Trophoblast cell (in vitro differentiated cells and primary cell): ENCODE data around the gene RAN. TPM values are rescaled to one million over a fixed set of nuclear protein-coding genes. Genes with fewer than 3 reads are reported as not detected.

Source experiments
- DNase-seq, 2 donors: peaks; one replicate each; pipeline ENCODE4 v3.0.0-alpha.2; 2016
- H2AFZ ChIP-seq: 2 replicates; pipeline ENCODE4 v1.6.1; 2013; ENCODE audit warnings: low read length, moderate library complexity, mild to moderate bottlenecking; ENCODE audit not compliant: insufficient read depth, poor library complexity
- H2AK5ac ChIP-seq: 2 replicates; pipeline ENCODE4 v1.6.1; 2013; ENCODE audit warnings: mild to moderate bottlenecking, low read length
- H2BK120ac ChIP-seq: 2 replicates; pipeline ENCODE4 v1.6.1; 2013; ENCODE audit warnings: low read length, mild to moderate bottlenecking, moderate library complexity; ENCODE audit not compliant: insufficient read depth, poor library complexity
- H2BK12ac ChIP-seq: 2 replicates; pipeline ENCODE4 v1.6.1; 2013; ENCODE audit warnings: mild to moderate bottlenecking, low read length, moderate library complexity
- H2BK5ac ChIP-seq: 2 replicates; pipeline ENCODE4 v1.6.1; 2013; ENCODE audit warnings: low read length, low read depth, moderate library complexity, mild to moderate bottlenecking; ENCODE audit not compliant: poor library complexity
- H3K14ac ChIP-seq: 2 replicates; pipeline ENCODE4 v1.6.1; 2013; ENCODE audit warnings: mild to moderate bottlenecking, low read length
- H3K18ac ChIP-seq: 2 replicates; pipeline ENCODE4 v1.6.1; 2013; ENCODE audit warnings: mild to moderate bottlenecking, low read length
- H3K23ac ChIP-seq: 2 replicates; pipeline ENCODE4 v1.6.1; 2013; ENCODE audit warnings: low read length
- H3K27ac ChIP-seq: 2 replicates; pipeline ENCODE4 v1.5.1; 2013; ENCODE audit warnings: low read depth, mild to moderate bottlenecking, inconsistent platforms, low read length, moderate library complexity
- H3K27me3 ChIP-seq: 2 replicates; pipeline ENCODE4 v1.6.1; 2013; ENCODE audit warnings: inconsistent platforms, mild to moderate bottlenecking, low read length, moderate library complexity; ENCODE audit not compliant: insufficient read depth
- H3K36me3 ChIP-seq, 2 experiments: 1 replicate in 1 of 2; 2 replicates in 1 of 2; pipeline ENCODE4 v1.6.1; 2013; ENCODE audit warnings: low read length in 2 of 2, mild to moderate bottlenecking in 2 of 2, moderate library complexity in 1 of 2; ENCODE audit not compliant: insufficient read depth in 2 of 2, control insufficient read depth in 1 of 2
- H3K4ac ChIP-seq: 2 replicates; pipeline ENCODE4 v1.6.1; 2013; ENCODE audit warnings: low read depth, mild to moderate bottlenecking, low read length, moderate library complexity
- H3K4me1 ChIP-seq, 2 experiments: 1 replicate in 1 of 2; 2 replicates in 1 of 2; pipeline ENCODE4 v1.6.1; 2013; ENCODE audit warnings: low read length in 2 of 2, mild to moderate bottlenecking in 2 of 2, moderate library complexity in 1 of 2; ENCODE audit not compliant: insufficient read depth in 2 of 2, control insufficient read depth in 1 of 2
- H3K4me2 ChIP-seq: 2 replicates; pipeline ENCODE4 v1.6.1; 2013; ENCODE audit warnings: inconsistent platforms, mild to moderate bottlenecking, low read length, moderate library complexity
- H3K4me3 ChIP-seq: 2 replicates; pipeline ENCODE4 v1.5.1; 2013; ENCODE audit warnings: mild to moderate bottlenecking, low read depth, low read length, inconsistent platforms
- H3K79me1 ChIP-seq: one replicate; pipeline ENCODE4 v1.6.1; 2013; ENCODE audit warnings: low read length
- H3K79me2 ChIP-seq: 2 replicates; pipeline ENCODE4 v1.6.1; 2013; ENCODE audit warnings: low read length, mild to moderate bottlenecking; ENCODE audit not compliant: control insufficient read depth, insufficient read depth, poor library complexity
- H3K9ac ChIP-seq: 2 replicates; pipeline ENCODE4 v1.6.1; 2013; ENCODE audit warnings: mild to moderate bottlenecking, low read length
- H3K9me3 ChIP-seq: 2 replicates; pipeline ENCODE4 v1.6.1; 2013; ENCODE audit warnings: low read depth, mild to moderate bottlenecking, control low read depth, inconsistent platforms, low read length; ENCODE audit not compliant: insufficient read depth
- H4K12ac ChIP-seq: 2 replicates; pipeline ENCODE4 v1.6.1; 2013; ENCODE audit warnings: low read depth, mild to moderate bottlenecking, low read length, moderate library complexity
- H4K8ac ChIP-seq: 2 replicates; pipeline ENCODE4 v1.6.1; 2013; ENCODE audit warnings: low read depth, mild to moderate bottlenecking, low read length, moderate library complexity
- H4K91ac ChIP-seq: one replicate; pipeline ENCODE4 v1.6.1; 2013; ENCODE audit warnings: low read depth, mild to moderate bottlenecking, low read length, moderate library complexity
- WGBS: extraction: QIAGEN DNeasy Blood & Tissue Kit; methylation state at CpG from one replicate; pipeline ENCODE4 v1.1.7; 2013; ENCODE audit warnings: missing lambda C conversion rate; ENCODE audit not compliant: insufficient read length, insufficient coverage; ENCODE audit errors: extremely low coverage; 5-methylcytosine and 5-hydroxymethylcytosine counted together
- polyA plus RNA-seq: library from polyadenylated mRNA; stranded (reverse); fragments of 200-250 nt; gene quantifications from 2 replicates; pipeline ENCODE4 v1.2.3, GENCODE V29; 2013

Gene RAN
- 542 and 555 TPM in 2 replicates for polyA plus RNA-seq

DNA sequence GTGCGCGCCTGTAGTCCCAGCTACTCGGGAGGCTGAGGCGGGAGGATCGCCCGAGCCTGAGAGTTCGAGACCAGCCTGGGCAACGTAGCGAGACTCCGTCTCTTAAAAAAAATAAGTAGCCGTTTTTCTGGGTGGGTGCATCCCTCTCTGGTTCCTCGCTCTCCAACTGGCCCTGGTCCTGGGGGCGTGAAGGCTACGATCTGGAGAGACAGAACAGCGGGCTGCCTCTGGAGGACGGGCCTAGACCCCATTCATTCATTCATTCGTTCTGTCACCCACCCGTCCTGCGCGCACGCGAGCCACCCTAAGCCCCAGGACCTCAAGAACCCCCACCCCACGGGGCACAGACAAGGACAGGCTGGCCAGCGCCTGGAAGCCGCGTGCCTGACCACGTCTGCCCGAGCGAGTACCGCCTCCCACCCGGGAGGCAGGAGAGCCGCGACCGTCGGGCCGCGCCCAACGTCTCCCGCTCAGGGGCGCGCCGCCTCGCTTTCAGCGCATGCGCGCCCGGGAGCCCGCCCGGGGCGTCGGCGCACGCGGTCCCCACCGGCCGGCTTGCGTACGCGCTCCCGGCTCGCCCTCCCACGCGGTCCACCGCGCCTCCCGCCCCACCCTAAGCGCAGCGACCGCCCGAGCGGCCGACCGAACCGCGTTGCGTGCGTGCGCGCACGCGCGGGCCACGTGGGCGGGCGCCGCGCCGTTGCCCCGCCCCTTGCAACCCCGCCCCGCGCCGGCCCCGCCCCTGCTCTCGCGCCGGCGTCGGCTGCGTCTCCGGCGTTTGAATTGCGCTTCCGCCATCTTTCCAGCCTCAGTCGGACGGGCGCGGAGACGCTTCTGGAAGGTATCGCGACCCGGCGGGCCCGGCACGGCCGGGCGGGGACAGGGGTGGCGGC, at the start of gene RAN:
TSS of gene RAN (plus strand) at position 781 of the 893 bp plus-strand sequence. CDS start 528 bp downstream, outside the sequence.
- Histone ChIP-seq H3K4me1 (peaks cover 4 to 7% of the 10 kb centered on the region in 2 experiments), H3K79me1 (peaks cover 15% of the 10 kb centered on the region), H2BK12ac (peak within 1 kb of the TSS; percentile 91), H2AK5ac (peak within 1 kb of the TSS; percentile 85), H3K27me3 (no peaks in the 10 kb centered on the region), H3K27ac (peak within 1 kb of the TSS; percentile 88), H3K36me3 (peaks cover 17 to 23% of the 10 kb centered on the region in 2 experiments), H3K4ac (peak within 1 kb of the TSS; percentile 99), H3K18ac (peak within 1 kb of the TSS; percentile 100), H3K9ac (peak within 1 kb of the TSS; percentile 96), H2BK120ac (peak within 1 kb of the TSS; percentile 99), H4K91ac (peak within 1 kb of the TSS; percentile 99), H4K8ac (peak within 1 kb of the TSS; percentile 100), H3K79me2 (peaks cover 12% of the 10 kb centered on the region), H2BK5ac (peak within 1 kb of the TSS; percentile 96), H3K9me3 (no peaks in the 10 kb centered on the region), H2AFZ (peak within 1 kb of the TSS; percentile 100), H3K4me2 (peak within 1 kb of the TSS; percentile 77), H3K4me3 (peak within 1 kb of the TSS; percentile 88), H3K14ac (peak within 1 kb of the TSS; percentile 99), H3K23ac (no peak within 1 kb of the TSS), H4K12ac (peak within 1 kb of the TSS; percentile 100)
- WGBS = no CpG with 5 or more reads among the region's 118 CpGs
- peak; percentile 83 to 94 for DNase-seq

- Histone ChIP-seq H3K79me2 (no peaks in the 10 kb centered on the region), H2BK12ac (no peak overlapping the region), H3K9ac (no peak overlapping the region), H3K27me3 (no peaks in the 10 kb centered on the region), H3K23ac (no peak overlapping the region), H3K4me1 (no peaks in the 10 kb centered on the region), H4K8ac (no peak overlapping the region), H4K12ac (no peak overlapping the region), H3K18ac (no peak overlapping the region), H3K4ac (no peak overlapping the region), H2BK120ac (no peak overlapping the region), H3K4me2 (no peak overlapping the region), H2AFZ (no peak overlapping the region), H3K36me3 (peaks cover 3 to 10% of the 10 kb centered on the region in 2 experiments), H3K9me3 (peaks cover 4% of the 10 kb centered on the region), H3K79me1 (no peaks in the 10 kb centered on the region), H3K4me3 (no peak overlapping the region), H3K27ac (no peak overlapping the region), H4K91ac (no peak overlapping the region), H2BK5ac (no peak overlapping the region), H2AK5ac (no peak overlapping the region), H3K14ac (no peak overlapping the region)
- DNase-seq = peak; percentile 11 to 57
- WGBS = no CpG with 5 or more reads among the region's 6 CpGs
Measured at GRCh38 chr12:130825771-130826150, 46.1 kb upstream of the RAN start.

DNA sequence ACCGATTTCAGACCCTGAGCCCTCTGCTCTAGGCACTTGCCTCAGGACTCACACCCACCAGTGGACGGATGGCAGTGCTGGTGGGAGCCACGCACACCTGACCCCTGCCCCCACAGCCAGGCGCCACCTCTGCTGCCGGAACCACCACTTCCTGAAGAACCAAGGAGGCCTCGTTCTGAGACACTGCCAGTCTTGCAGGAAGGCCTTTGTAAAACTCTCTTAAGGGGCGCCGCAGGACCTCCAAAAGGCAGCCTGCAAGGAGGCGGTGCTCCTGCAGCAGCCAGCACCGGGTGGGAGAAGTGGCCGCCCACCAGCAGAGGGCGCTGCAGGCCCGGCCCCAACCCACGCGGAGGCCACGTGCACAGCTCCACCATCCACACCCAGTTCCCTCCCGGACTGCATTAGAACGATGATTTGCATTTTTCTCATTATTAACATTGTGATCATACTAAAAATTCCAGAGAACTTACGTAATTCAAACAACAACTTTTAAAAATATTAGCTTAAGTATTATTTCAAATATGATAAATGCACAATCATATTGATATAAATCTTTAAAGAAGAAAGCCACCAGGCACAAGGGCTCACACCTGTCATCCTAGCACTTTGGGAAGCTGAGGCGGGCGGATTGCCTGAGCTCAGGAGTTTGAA, 45.6 kb upstream of the RAN start:
- no peaks in the 10 kb centered on the region for H3K79me2 ChIP-seq
- peaks cover 4% of the 10 kb centered on the region for H3K9me3 ChIP-seq
- H3K27me3 ChIP-seq = no peaks in the 10 kb centered on the region
- H3K4me3 ChIP-seq = no peak overlapping the region
- H3K18ac ChIP-seq = no peak overlapping the region
- H3K27ac ChIP-seq = no peak overlapping the region
- WGBS = 100% methylated on average over 1 of the region's 21 CpGs
- no peak overlapping the region for H2BK5ac ChIP-seq
- no peak overlapping the region for H2AK5ac ChIP-seq
- H2AFZ ChIP-seq = no peak overlapping the region
- no peak overlapping the region for H3K4me2 ChIP-seq
- H4K12ac ChIP-seq = no peak overlapping the region
- DNase-seq = peak; percentile 69 to 91
- H3K23ac ChIP-seq = no peak overlapping the region
- no peak overlapping the region for H2BK12ac ChIP-seq
- no peak overlapping the region for H4K8ac ChIP-seq
- no peak overlapping the region for H4K91ac ChIP-seq
- H3K4ac ChIP-seq = no peak overlapping the region
- H3K9ac ChIP-seq = no peak overlapping the region
- no peaks in the 10 kb centered on the region for H3K4me1 ChIP-seq
- H3K36me3 ChIP-seq = peaks cover 3 to 8% of the 10 kb centered on the region in 2 experiments
- no peak overlapping the region for H3K14ac ChIP-seq
- no peak overlapping the region for H2BK120ac ChIP-seq
- no peaks in the 10 kb centered on the region for H3K79me1 ChIP-seq

DNA sequence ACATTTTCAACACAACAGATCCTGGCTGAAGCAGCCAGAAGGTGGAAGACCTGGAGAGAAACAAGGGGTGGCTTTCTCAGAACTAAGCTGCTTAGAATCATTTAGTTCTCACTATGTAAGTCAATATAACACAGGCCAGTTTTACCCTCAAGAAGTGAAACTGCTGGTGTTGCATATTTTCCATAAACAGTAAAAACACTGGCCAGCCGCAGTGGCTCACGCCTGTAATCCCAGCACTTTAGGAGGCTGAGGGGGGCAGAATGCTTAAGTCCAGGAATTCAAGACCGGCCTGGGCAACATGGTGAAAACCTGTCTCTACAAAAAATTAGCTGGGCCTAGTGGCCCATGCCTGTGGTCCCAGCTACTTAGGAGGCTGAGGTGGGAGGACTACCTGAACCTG, 44.4 kb upstream of the RAN start:
- Histone ChIP-seq H2AFZ (no peak overlapping the region), H3K4ac (no peak overlapping the region), H3K27ac (no peak overlapping the region), H3K79me1 (no peaks in the 10 kb centered on the region), H3K9me3 (peaks cover 4% of the 10 kb centered on the region), H2AK5ac (no peak overlapping the region), H3K4me1 (no peaks in the 10 kb centered on the region), H2BK12ac (no peak overlapping the region), H3K79me2 (no peaks in the 10 kb centered on the region), H2BK120ac (no peak overlapping the region), H3K18ac (no peak overlapping the region), H4K8ac (no peak overlapping the region), H4K12ac (no peak overlapping the region), H3K23ac (no peak overlapping the region), H3K27me3 (no peaks in the 10 kb centered on the region), H4K91ac (no peak overlapping the region), H3K9ac (no peak overlapping the region), H3K14ac (no peak overlapping the region), H3K4me2 (no peak overlapping the region), H3K4me3 (no peak overlapping the region), H3K36me3 (peaks cover 3 to 5% of the 10 kb centered on the region in 2 experiments), H2BK5ac (no peak overlapping the region)
- DNase-seq = no peak
- WGBS = no CpG with 5 or more reads among the region's 3 CpGs
